Measurements from ENCODE around the gene MZT1. TPM values are rescaled to one million over a fixed set of nuclear protein-coding genes. Genes with fewer than 3 reads are reported as not detected.

MZT1 gene
- total RNA-seq, 1 donor from 2014 or later: 80.3 TPM

- no peak overlapping the region for H3K27ac Mint-ChIP-seq
- H3K4me1 ChIP-seq: no peaks in the 10 kb centered on the region
- H3K4me3 ChIP-seq: no peak overlapping the region
- no peaks in the 10 kb centered on the region for H3F3A ChIP-seq (ENCODE audit: low read depth)
- H3K36me3 ChIP-seq: no peaks in the 10 kb centered on the region
- H3K4me3 Mint-ChIP-seq: no peak overlapping the region
- H3K9me3 ChIP-seq (ENCODE audit: low read depth): no peaks in the 10 kb centered on the region
- no peaks in the 10 kb centered on the region for H3K4me1 Mint-ChIP-seq
- peaks cover 8% of the 10 kb centered on the region for H3K9me3 Mint-ChIP-seq
- no peak for DNase-seq (ENCODE audit: low spot score)
- TF ChIP-seq EZH2phosphoT487 (IDR thresholded peaks at IDR 0.05) (no peak), EZH2 (IDR thresholded peaks at IDR 0.05) (no peak), CTCF (IDR thresholded peaks at IDR 0.05) (no peak)
- H3K27ac ChIP-seq: no peak overlapping the region
- no peaks in the 10 kb centered on the region for H3K79me2 ChIP-seq (ENCODE audit: low read depth)
- H3K27me3 ChIP-seq: no peaks in the 10 kb centered on the region
- H3K9ac ChIP-seq: no peak overlapping the region
- no peak overlapping the region for H3K4me2 ChIP-seq
- H4K20me1 ChIP-seq (ENCODE audit: low read depth): no peaks in the 10 kb centered on the region
- H3K27me3 Mint-ChIP-seq (ENCODE audit: insufficient read depth, low read depth): no peaks in the 10 kb centered on the region
- H3K36me3 Mint-ChIP-seq: no peaks in the 10 kb centered on the region
- H2AFZ ChIP-seq (replicated peaks): no peak overlapping the region
Observed at GRCh38 chr13:72692884-72693514, 34.4 kb downstream of the MZT1 start.

- Histone ChIP-seq H3K4me2 (no peak overlapping the region), H3K27ac (no peak overlapping the region), H3F3A (ENCODE audit: low read depth) (no peaks in the 10 kb centered on the region), H3K27me3 (no peaks in the 10 kb centered on the region), H3K4me1 (no peaks in the 10 kb centered on the region), H3K9me3 (ENCODE audit: low read depth) (no peaks in the 10 kb centered on the region), H3K4me3 (no peak overlapping the region), H3K36me3 (no peaks in the 10 kb centered on the region), H3K79me2 (ENCODE audit: low read depth) (no peaks in the 10 kb centered on the region), H4K20me1 (ENCODE audit: low read depth) (no peaks in the 10 kb centered on the region), H3K9ac (no peak overlapping the region), H2AFZ (replicated peaks) (no peak overlapping the region)
- TF ChIP-seq EZH2 (IDR thresholded peaks at IDR 0.05): no peak
- no peak for TF ChIP-seq EZH2phosphoT487 (IDR thresholded peaks at IDR 0.05)
- TF ChIP-seq CTCF (IDR thresholded peaks at IDR 0.05): no peak
- H3K9me3 Mint-ChIP-seq: peaks cover 8% of the 10 kb centered on the region
- H3K4me1 Mint-ChIP-seq: no peaks in the 10 kb centered on the region
- no peaks in the 10 kb centered on the region for H3K27me3 Mint-ChIP-seq (ENCODE audit: insufficient read depth, low read depth)
- no peak overlapping the region for H3K27ac Mint-ChIP-seq
- no peak overlapping the region for H3K4me3 Mint-ChIP-seq
- no peak for DNase-seq (ENCODE audit: low spot score)
- no peaks in the 10 kb centered on the region for H3K36me3 Mint-ChIP-seq
Observed at GRCh38 chr13:72689181-72689696, 38.2 kb downstream of the MZT1 start.

GRCh38 chr13:72686766-72687165 is 40.7 kb downstream of the MZT1 start:
- no peak overlapping the region for H3K4me2 ChIP-seq
- H3K36me3 Mint-ChIP-seq: no peaks in the 10 kb centered on the region
- H3F3A ChIP-seq (ENCODE audit: low read depth): no peaks in the 10 kb centered on the region
- no peak overlapping the region for H3K9ac ChIP-seq
- H4K20me1 ChIP-seq (ENCODE audit: low read depth): no peaks in the 10 kb centered on the region
- H3K79me2 ChIP-seq (ENCODE audit: low read depth): no peaks in the 10 kb centered on the region
- DNase-seq (ENCODE audit: low spot score): no peak
- no peak overlapping the region for H3K27ac Mint-ChIP-seq
- H3K4me3 Mint-ChIP-seq: no peak overlapping the region
- H3K36me3 ChIP-seq: no peaks in the 10 kb centered on the region
- H3K27me3 ChIP-seq: no peaks in the 10 kb centered on the region
- no peak overlapping the region for H3K27ac ChIP-seq
- no peak overlapping the region for H3K4me3 ChIP-seq
- no peak overlapping the region for H2AFZ ChIP-seq (replicated peaks)
- H3K4me1 ChIP-seq: no peaks in the 10 kb centered on the region
- H3K4me1 Mint-ChIP-seq: no peaks in the 10 kb centered on the region
- no peak for TF ChIP-seq EZH2phosphoT487 (IDR thresholded peaks at IDR 0.05)
- TF ChIP-seq EZH2 (IDR thresholded peaks at IDR 0.05): no peak
- no peak for TF ChIP-seq CTCF (IDR thresholded peaks at IDR 0.05)
- H3K9me3 Mint-ChIP-seq: peaks cover 2% of the 10 kb centered on the region
- no peaks in the 10 kb centered on the region for H3K9me3 ChIP-seq (ENCODE audit: low read depth)
- no peaks in the 10 kb centered on the region for H3K27me3 Mint-ChIP-seq (ENCODE audit: insufficient read depth, low read depth)

All from neural progenitor cell (in vitro differentiated cells).